H1 (cell line): ENCODE data around the gene CCNB3. TPM values are rescaled to one million over a fixed set of nuclear protein-coding genes. Genes with fewer than 3 reads are reported as not detected.

Experiments used
- CTCF ChIA-PET: fragments of 300-600 bp; sonication (Branson Sonifier 250); formaldehyde crosslinking; loops from one replicate; lab custom pipeline; 2021; ENCODE audit not compliant: partially characterized antibody; lab: Charles Lee
- POLR2A ChIA-PET: fragments of 300-600 bp; sonication (Branson Sonifier 250); formaldehyde crosslinking; loops from one replicate; lab custom pipeline; 2021; ENCODE audit warnings: inconsistent platforms; ENCODE audit not compliant: partially characterized antibody; lab: Charles Lee
- DNase-seq, 2 experiments: peaks; one replicate each; pipeline versions ENCODE4 v3.0.0 to v3.0.0-alpha.2; 2010 to 2022; ENCODE audit warnings: low spot score in 2 of 2, low read depth in 1 of 2, mixed read lengths in 1 of 2
- FAIRE-seq: peaks from 2 replicates; lab custom pipeline; 2011; peaks lifted over from hg19 to GRCh38; lab: Jason Lieb, UNC
- H2AFZ ChIP-seq: 2 replicates; pipeline ENCODE4 v1.8.1; 2012; ENCODE audit warnings: low read length, inconsistent platforms
- H2AK5ac ChIP-seq: 2 replicates; pipeline ENCODE4 v1.6.1; 2013; ENCODE audit warnings: low read depth, low read length
- H2BK120ac ChIP-seq: replicated peaks from 2 replicates; pipeline ENCODE3; 2013; ENCODE audit warnings: low read depth, low read length, inconsistent platforms
- H2BK12ac ChIP-seq: 2 replicates; pipeline ENCODE4 v1.6.1; 2013; ENCODE audit warnings: low read depth, low read length
- H2BK15ac ChIP-seq: 2 replicates; pipeline ENCODE4 v1.6.1; 2013; ENCODE audit warnings: low read length
- H2BK20ac ChIP-seq: 2 replicates; pipeline ENCODE4 v1.6.1; 2013; ENCODE audit warnings: low read length
- H2BK5ac ChIP-seq: 2 replicates; pipeline ENCODE4 v1.6.1; 2013; ENCODE audit warnings: low read depth, low read length
- H3K14ac ChIP-seq: 2 replicates; pipeline ENCODE4 v1.6.1; 2013; ENCODE audit warnings: inconsistent platforms; ENCODE audit not compliant: insufficient read length
- H3K18ac ChIP-seq: 2 replicates; pipeline ENCODE4 v1.6.1; 2013; ENCODE audit warnings: low read length; ENCODE audit errors: extremely low read depth
- H3K23ac ChIP-seq: 2 replicates; pipeline ENCODE4 v1.6.1; 2013; ENCODE audit warnings: inconsistent platforms; ENCODE audit not compliant: insufficient read length
- H3K23me2 ChIP-seq: 2 replicates; pipeline ENCODE4 v1.6.1; 2013; ENCODE audit warnings: low read depth, low read length
- H3K27ac ChIP-seq: 2 replicates; pipeline ENCODE4 v1.6.1; 2011; ENCODE audit warnings: low read depth, low read length, inconsistent platforms
- H3K27me3 ChIP-seq, 4 experiments: replicated peaks in 1 of 4; 1 replicate in 1 of 4; 2 replicates in 3 of 4; pipeline versions ENCODE4 v1.6.1 to v1.8.1; 2011 to 2013; ENCODE audit warnings: low read length in 3 of 4, mild to moderate bottlenecking in 3 of 4, inconsistent platforms in 2 of 4, mixed read lengths in 2 of 4, moderate library complexity in 1 of 4; ENCODE audit not compliant: control insufficient read depth in 3 of 4, insufficient read depth in 3 of 4; ENCODE audit errors: extremely low read depth in 1 of 4
- H3K36me3 ChIP-seq, 4 experiments: 2 replicates each; pipeline versions ENCODE4 v1.6.1 to v1.8.1; 2011 to 2013; ENCODE audit warnings: mild to moderate bottlenecking in 4 of 4, low read length in 3 of 4, moderate library complexity in 2 of 4, control low read depth in 1 of 4, inconsistent platforms in 1 of 4; ENCODE audit not compliant: insufficient read depth in 4 of 4, control insufficient read depth in 2 of 4
- H3K4ac ChIP-seq: replicated peaks from 2 replicates; pipeline ENCODE3; 2013; ENCODE audit warnings: low read length, low read depth, mixed read lengths, inconsistent platforms; ENCODE audit not compliant: insufficient read length
- H3K4me1 ChIP-seq, 4 experiments: replicated peaks in 1 of 4; 1 replicate in 1 of 4; 2 replicates in 3 of 4; pipeline versions ENCODE4 v1.6.1 to v1.8.1; 2011 to 2013; ENCODE audit warnings: low read length in 3 of 4, inconsistent platforms in 2 of 4, mixed read lengths in 1 of 4; ENCODE audit not compliant: insufficient read depth in 4 of 4, control insufficient read depth in 3 of 4
- H3K4me2 ChIP-seq, 2 experiments: 2 replicates each; pipeline versions ENCODE4 v1.6.1 to v1.8.1; 2011 to 2013; ENCODE audit warnings: low read depth in 2 of 2, low read length in 2 of 2, control low read depth in 1 of 2, inconsistent platforms in 1 of 2, mild to moderate bottlenecking in 1 of 2; ENCODE audit not compliant: insufficient read depth in 1 of 2
- H3K4me3 ChIP-seq, 4 experiments: fragments of 200-600, 300-600 bp in 1 of 4; sonication (generic), shearing (Covaris generic), sonication (Bioruptor Twin) in 1 of 4; 2 replicates each; pipeline versions ENCODE4 v1.5.1 to v1.8.1; 2011 to 2016; ENCODE audit warnings: low read length in 4 of 4, low read depth in 3 of 4, control low read depth in 2 of 4, inconsistent platforms in 2 of 4, mild to moderate bottlenecking in 2 of 4, mixed read lengths in 1 of 4, moderate library complexity in 1 of 4; ENCODE audit not compliant: insufficient read depth in 2 of 4; ENCODE audit errors: extremely low read depth in 1 of 4
- H3K56ac ChIP-seq: replicated peaks from 2 replicates; pipeline ENCODE3; 2013; ENCODE audit warnings: low read depth, mild to moderate bottlenecking, mixed read lengths, low read length, inconsistent platforms; ENCODE audit not compliant: insufficient read length
- H3K79me1 ChIP-seq: 2 replicates; pipeline ENCODE4 v1.6.1; 2013; ENCODE audit warnings: low read depth, low read length, control low read depth
- H3K79me2 ChIP-seq, 2 experiments: 2 replicates each; pipeline versions ENCODE4 v1.6.1 to v1.8.1; 2012 to 2013; ENCODE audit warnings: low read length in 2 of 2, mild to moderate bottlenecking in 2 of 2, inconsistent platforms in 1 of 2; ENCODE audit not compliant: insufficient read depth in 2 of 2, control insufficient read depth in 1 of 2
- H3K9ac ChIP-seq, 4 experiments: replicated peaks in 1 of 4; 1 replicate in 1 of 4; 2 replicates in 3 of 4; pipeline versions ENCODE4 v1.6.1 to v1.8.1; 2011 to 2013; ENCODE audit warnings: low read depth in 3 of 4, low read length in 3 of 4, control low read depth in 2 of 4, mild to moderate bottlenecking in 2 of 4, moderate library complexity in 2 of 4, inconsistent platforms in 1 of 4; ENCODE audit errors: extremely low read depth in 1 of 4
- H3K9me3 ChIP-seq, 2 experiments: 2 replicates each; pipeline versions ENCODE4 v1.6.1 to v1.8.1; 2012 to 2013; ENCODE audit warnings: mild to moderate bottlenecking in 2 of 2, moderate library complexity in 2 of 2, control low read depth in 1 of 2, inconsistent platforms in 1 of 2, low read depth in 1 of 2, low read length in 1 of 2, mixed read lengths in 1 of 2; ENCODE audit not compliant: insufficient read depth in 2 of 2
- H4K20me1 ChIP-seq, 2 experiments: replicated peaks in 1 of 2; 2 replicates each; pipeline versions ENCODE3 to v1.8.1; 2011 to 2013; ENCODE audit warnings: inconsistent platforms in 2 of 2, low read length in 2 of 2, mild to moderate bottlenecking in 1 of 2; ENCODE audit not compliant: insufficient read depth in 2 of 2, control insufficient read depth in 1 of 2
- H4K5ac ChIP-seq: 2 replicates; pipeline ENCODE4 v1.6.1; 2013; ENCODE audit warnings: low read length, low read depth, mixed read lengths, inconsistent platforms; ENCODE audit not compliant: insufficient read length
- H4K8ac ChIP-seq: 2 replicates; pipeline ENCODE4 v1.8.0; 2013; ENCODE audit warnings: mild to moderate bottlenecking, moderate library complexity, low read length, inconsistent platforms; ENCODE audit not compliant: insufficient read depth; ENCODE audit errors: extremely low read depth
- H4K91ac ChIP-seq: replicated peaks from 2 replicates; pipeline ENCODE3; 2013; ENCODE audit warnings: low read length, mixed read lengths, inconsistent platforms; ENCODE audit not compliant: insufficient read length
- ASH2L ChIP-seq: fragments of 200-600, 300-600 bp; sonication (generic); IDR thresholded peaks from one replicate; pipeline ENCODE4 v1.7.1; 2017; ENCODE audit warnings: low read length
- BCL11A ChIP-seq, 2 experiments: IDR thresholded peaks; one replicate each; pipeline ENCODE4 v1.6.1; 2011; ENCODE audit warnings: low read depth in 2 of 2, low read length in 2 of 2, mild to moderate bottlenecking in 2 of 2
- CBX5 ChIP-seq: fragments of 300-800, 300-1000 bp; sonication (generic); IDR thresholded peaks from 2 replicates; pipeline ENCODE4 v1.7.1; 2016; ENCODE audit warnings: antibody characterized with exemption, low read length, low read depth
- EZH2 ChIP-seq: fragments of 200-600 bp; sonication (generic); IDR thresholded peaks from 2 replicates; pipeline ENCODE4 v1.7.1; 2012; ENCODE audit warnings: low read depth, mild to moderate bottlenecking, moderate library complexity, low read length, inconsistent platforms; ENCODE audit not compliant: severe bottlenecking
- GABPA ChIP-seq: IDR thresholded peaks from 2 replicates; pipeline ENCODE4 v1.6.1; 2011; ENCODE audit warnings: mild to moderate bottlenecking, low read length, moderate library complexity, borderline replicate concordance; ENCODE audit not compliant: insufficient read depth
- KDM1A ChIP-seq: fragments of 200-600, 300-600 bp; sonication (generic); IDR thresholded peaks from 2 replicates; pipeline ENCODE4 v1.7.1; 2016; ENCODE audit warnings: mild to moderate bottlenecking, low read length, borderline replicate concordance
- KDM5A ChIP-seq: fragments of 200-600 bp; IDR thresholded peaks from 2 replicates; pipeline ENCODE4 v1.7.1; 2012; ENCODE audit warnings: mild to moderate bottlenecking, low read length, inconsistent platforms, mixed read lengths
- MAFK ChIP-seq: IDR thresholded peaks from 2 replicates; pipeline ENCODE4 v1.6.1; 2012; ENCODE audit warnings: low read depth, mild to moderate bottlenecking, improper control_type of control experiment, low read length
- POU5F1 ChIP-seq: IDR thresholded peaks from 2 replicates; pipeline ENCODE4 v1.6.1; 2011; ENCODE audit warnings: low read depth, mild to moderate bottlenecking, low read length, moderate library complexity
- RXRA ChIP-seq: IDR thresholded peaks from 2 replicates; pipeline ENCODE4 v1.6.1; 2011; ENCODE audit warnings: low read depth, mild to moderate bottlenecking, low read length, moderate library complexity; ENCODE audit not compliant: insufficient read depth
- SP2 ChIP-seq: IDR thresholded peaks from 2 replicates; pipeline ENCODE4 v1.6.1; 2012; ENCODE audit warnings: mild to moderate bottlenecking, low read length, inconsistent platforms
- SUZ12 ChIP-seq: fragments of 200-600 bp; sonication (generic); IDR thresholded peaks from 2 replicates; pipeline ENCODE4 v1.6.1; 2012; ENCODE audit warnings: mild to moderate bottlenecking, inconsistent platforms, low read length, moderate library complexity, mixed read lengths
- TCF12 ChIP-seq: IDR thresholded peaks from 2 replicates; pipeline ENCODE4 v1.6.1; 2011; ENCODE audit warnings: low read depth, mild to moderate bottlenecking, low read length
- WGBS, 2 experiments: shearing (Covaris generic) in 1 of 2; methylation state at CpG; one replicate each; pipeline versions ENCODE4 v1.1.6 to v1.1.7; 2013 to 2015; ENCODE audit warnings: low lambda C conversion rate in 2 of 2, mixed read lengths in 2 of 2, inconsistent platforms in 1 of 2, low coverage in 1 of 2, missing lambda C conversion rate in 1 of 2; ENCODE audit not compliant: insufficient replicate concordance in 2 of 2, insufficient coverage in 1 of 2, insufficient read length in 1 of 2; ENCODE audit errors: extremely low coverage in 1 of 2, missing lambda C conversion rate in 1 of 2; 5-methylcytosine and 5-hydroxymethylcytosine counted together
- polyA plus RNA-seq, 7 experiments: library from polyadenylated mRNA; depleted of rRNA in 3 of 7; stranded (reverse) in 5 of 7; unstranded in 2 of 7; fragments of >200 nt in 5 of 7; fragments of 200-250 nt in 2 of 7; gene quantifications; 1 replicate in 5 of 7; 2 replicates in 1 of 7; 4 replicates in 1 of 7; pipeline versions ENCODE4 v1.2.1 to v1.2.3, GENCODE V29; 2011 to 2013; ENCODE audit warnings: missing spikeins in 2 of 7, mixed read lengths in 2 of 7
- total RNA-seq: library from RNA; stranded (reverse); fragmentation: NEBNext Ultra II Directional; extraction: Animal tissue kit (Norgen Biotek cat#: 25700); gene quantifications from 2 replicates; pipeline ENCODE4 v1.2.1, GENCODE V29; 2021

CCNB3 gene
- total and polyA plus RNA-seq, 2 of the 8 experiments (the other 6 are each of a cell fraction or from before 2014, with no cell fraction given): 0.09 to 0.30 TPM

DNA sequence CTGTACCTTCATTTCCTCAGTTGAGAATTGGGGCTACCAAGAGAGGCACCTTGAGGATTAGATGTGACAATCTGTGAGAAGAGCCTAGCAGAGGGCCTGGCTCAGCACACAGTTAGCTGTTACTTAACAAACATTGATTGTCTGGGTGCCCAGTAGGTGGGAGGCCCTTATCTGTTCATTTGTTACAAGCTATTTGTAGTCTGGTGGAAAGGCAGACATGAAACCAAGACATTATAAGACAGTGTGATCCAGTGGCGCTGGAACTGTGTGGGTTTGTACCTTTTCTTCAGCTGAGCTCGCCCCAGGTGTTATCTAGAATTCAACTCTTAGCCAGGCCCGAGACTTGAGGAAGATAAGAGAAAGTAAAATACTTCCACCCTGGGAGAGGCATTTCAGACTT is 20.7 kb upstream of the CCNB3 start:
- Histone ChIP-seq H4K8ac (no peak overlapping the region), H3K4me1 (peaks cover 0 to 2% (median 0%) of the 10 kb centered on the region in 4 experiments; a peak in 2 of 7 replicates), H2BK120ac (no peak overlapping the region), H3K4me3 (no peak overlapping the region), H3K23ac (no peak overlapping the region), H3K4me2 (no peak overlapping the region), H3K14ac (no peak overlapping the region), H3K27ac (no peak overlapping the region), H3K9ac (no peak overlapping the region), H3K36me3 (no peaks in the 10 kb centered on the region), H3K56ac (no peak overlapping the region), H2BK15ac (no peak overlapping the region), H3K79me2 (no peaks in the 10 kb centered on the region), H3K18ac (no peak overlapping the region), H3K9me3 (no peaks in the 10 kb centered on the region), H4K20me1 (no peaks in the 10 kb centered on the region), H2BK5ac (no peak overlapping the region), H3K23me2 (no peaks in the 10 kb centered on the region), H4K91ac (no peak overlapping the region), H2BK12ac (0 out of 2 replicates have a peak overlapping the region, but pooled peaks have one; percentile 39), H4K5ac (no peak overlapping the region), H2AFZ (no peak overlapping the region), H3K79me1 (no peaks in the 10 kb centered on the region), H2AK5ac (no peak overlapping the region), H3K4ac (no peak overlapping the region), H2BK20ac (no peak overlapping the region), H3K27me3 (no peaks in the 10 kb centered on the region)
- DNase-seq: no peak
- ChIA-PET POLR2A (no interaction called here), CTCF (interaction anchor here (1.0 to 2.5 kb wide), 4 partner anchors 22 to 283 kb away, joined by 3 to 11 read pairs (median 4); partner anchors contain the start of gene CCNB3)
- no peak for TF ChIP-seq ASH2L
- no peak for TF ChIP-seq MAFK
- no peak for TF ChIP-seq CBX5
- no peak for TF ChIP-seq EZH2
- TF ChIP-seq RXRA: no peak
- TF ChIP-seq GABPA: no peak
- no peak for TF ChIP-seq KDM1A
- no peak for TF ChIP-seq KDM5A
- no peak for TF ChIP-seq TCF12
- TF ChIP-seq BCL11A (IDR thresholded peaks at IDR 0.05; ENCODE audit: low read depth in 2 of 2, low read length in 2 of 2): no peak
- no peak for TF ChIP-seq SUZ12
- TF ChIP-seq POU5F1: no peak
- no peak for TF ChIP-seq SP2
- 94% methylated on average over 3 of the region's 3 CpGs; no CpG with 5 or more reads in 1 of the 2 experiments for WGBS, 2 experiments
- no peak for FAIRE-seq
